Keratinocyte (primary cell): Measurements from ENCODE around the gene UBA6. TPM values are rescaled to one million over a fixed set of nuclear protein-coding genes. Genes with fewer than 3 reads are reported as not detected.

Source experiments
- DNase-seq: peaks from one replicate; pipeline ENCODE4 v3.0.0-alpha.2; 2011; ENCODE audit warnings: low read depth, missing footprints, low spot score
- FAIRE-seq: peaks from 2 replicates; lab custom pipeline; 2011; peaks lifted over from hg19 to GRCh38; lab: Jason Lieb, UNC
- H2AFZ ChIP-seq: 2 replicates; pipeline ENCODE4 v1.6.0; 2012; ENCODE audit warnings: low read length, control low read depth, inconsistent platforms; ENCODE audit not compliant: control insufficient read depth
- H3K27ac ChIP-seq: 2 replicates; pipeline ENCODE4 v1.5.1; 2011; ENCODE audit warnings: low read length; ENCODE audit not compliant: control insufficient read depth, insufficient read depth
- H3K27me3 ChIP-seq: 3 replicates; pipeline ENCODE4 v1.6.0; 2011; ENCODE audit warnings: low read length; ENCODE audit not compliant: control insufficient read depth, insufficient read depth; ENCODE audit errors: extremely low read depth
- H3K36me3 ChIP-seq, 2 experiments: 2 replicates in 1 of 2; 3 replicates in 1 of 2; pipeline ENCODE4 v1.5.1; 2011; ENCODE audit warnings: low read length in 2 of 2, mild to moderate bottlenecking in 1 of 2; ENCODE audit not compliant: control insufficient read depth in 2 of 2, insufficient read depth in 2 of 2; ENCODE audit errors: extremely low read depth in 1 of 2
- H3K4me1 ChIP-seq: 3 replicates; pipeline ENCODE4 v1.5.1; 2011; ENCODE audit warnings: low read length; ENCODE audit not compliant: control insufficient read depth, insufficient read depth; ENCODE audit errors: extremely low read depth
- H3K4me2 ChIP-seq: 3 replicates; pipeline ENCODE4 v1.6.0; 2011; ENCODE audit warnings: low read depth, low read length; ENCODE audit not compliant: control insufficient read depth, insufficient read depth; ENCODE audit errors: extremely low read depth
- H3K4me3 ChIP-seq, 3 experiments: fragments of 200-600 bp in 1 of 3; sonication (generic) in 1 of 3; 2 replicates in 2 of 3; 3 replicates in 1 of 3; pipeline ENCODE4 v1.5.1; 2011 to 2016; ENCODE audit warnings: low read length in 3 of 3, mild to moderate bottlenecking in 3 of 3, control low read depth in 2 of 3, inconsistent platforms in 1 of 3, low read depth in 1 of 3, mixed read lengths in 1 of 3, mixed run types in 1 of 3, moderate library complexity in 1 of 3; ENCODE audit not compliant: control insufficient read depth in 2 of 3, insufficient read depth in 2 of 3; ENCODE audit errors: extremely low read depth in 1 of 3
- H3K79me2 ChIP-seq: 2 replicates; pipeline ENCODE4 v1.6.0; 2012; ENCODE audit warnings: low read length; ENCODE audit not compliant: control insufficient read depth, insufficient read depth
- H3K9ac ChIP-seq: 3 replicates; pipeline ENCODE4 v1.6.0; 2011; ENCODE audit warnings: low read length; ENCODE audit not compliant: control insufficient read depth, insufficient read depth; ENCODE audit errors: extremely low read depth
- H3K9me1 ChIP-seq: 3 replicates; pipeline ENCODE4 v1.6.0; 2011; ENCODE audit warnings: low read length; ENCODE audit not compliant: control insufficient read depth, insufficient read depth; ENCODE audit errors: extremely low read depth
- H3K9me3 ChIP-seq: 2 replicates; pipeline ENCODE4 v1.5.1; 2012; ENCODE audit warnings: low read depth, low read length; ENCODE audit not compliant: control insufficient read depth
- H4K20me1 ChIP-seq: 3 replicates; pipeline ENCODE4 v1.6.0; 2011; ENCODE audit warnings: low read length; ENCODE audit not compliant: control insufficient read depth, insufficient read depth; ENCODE audit errors: extremely low read depth
- EZH2 ChIP-seq: IDR thresholded peaks from one replicate; pipeline ENCODE4 v1.6.1; 2012; ENCODE audit warnings: inconsistent platforms, mild to moderate bottlenecking, low read length, moderate library complexity
- dilution Hi-C: fragments of 300-500 bp; cut with MboI; formaldehyde crosslinking; loops from one replicate; pipeline ENCODE4 v1.7.0; 2020; ENCODE audit warnings: low sequenced_read_pairs; ENCODE audit not compliant: extremely low pct_ligation_motif_present
- polyA plus RNA-seq, 5 experiments: library from polyadenylated mRNA; depleted of rRNA in 3 of 5; stranded (reverse) in 3 of 5; stranded (forward) in 1 of 5; unstranded in 1 of 5; fragments of >200 nt; gene quantifications; 1 replicate in 1 of 5; 2 replicates in 3 of 5; 3 replicates in 1 of 5; pipeline versions ENCODE4 v1.2.1 to v1.2.3, GENCODE V29; 2011 to 2012; ENCODE audit warnings: missing spikeins in 2 of 5, low read depth in 1 of 5, low replicate concordance in 1 of 5
- TF ChIP-seq, protein P1 (sequence below), 3 experiments: IDR thresholded peaks in 1 of 3; conservative IDR thresholded peaks in 1 of 3; optimal IDR thresholded peaks in 1 of 3; 2 replicates in 2 of 3; 3 replicates in 1 of 3; pipeline versions ENCODE3 to v1.5.1; 2011; ENCODE audit warnings: low read length in 3 of 3, mild to moderate bottlenecking in 3 of 3, moderate library complexity in 2 of 3, control low read depth in 1 of 3, inconsistent platforms in 1 of 3; ENCODE audit not compliant: insufficient read depth in 2 of 3; ENCODE audit errors: extremely low read depth in 1 of 3

The UBA6 gene
- polyA plus RNA-seq, 1 donor (not counting 4 experiments of a cell fraction or from before 2014, with no cell fraction given): 221 TPM

DNA sequence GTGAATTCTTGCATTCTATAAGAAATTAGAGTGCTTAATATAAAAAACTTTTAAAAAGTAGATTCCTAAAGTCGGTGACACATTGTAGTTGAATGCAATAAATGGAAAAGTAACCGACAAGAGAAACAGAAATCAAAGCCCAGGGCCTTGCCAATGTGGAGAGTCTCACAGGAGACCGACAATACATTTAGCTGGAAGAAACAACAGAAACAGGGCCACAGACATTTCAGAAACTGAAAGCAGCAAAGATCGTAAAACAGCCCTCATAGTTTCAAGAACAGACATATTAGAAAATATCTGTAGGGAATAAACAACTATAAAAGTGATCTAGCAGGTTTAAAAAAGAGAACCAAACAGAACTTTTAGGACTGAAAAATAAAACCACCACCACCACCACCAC lies 92.9 kb downstream of the UBA6 start:
- H3K9ac ChIP-seq: no peak overlapping the region
- H4K20me1 ChIP-seq: no peaks in the 10 kb centered on the region
- H3K27ac ChIP-seq: no peak overlapping the region
- FAIRE-seq (no peak), DNase-seq (no peak)
- H3K9me3 ChIP-seq: no peaks in the 10 kb centered on the region
- H3K9me1 ChIP-seq: no peaks in the 10 kb centered on the region
- H3K4me3 ChIP-seq: no peak overlapping the region
- peaks cover 5% of the 10 kb centered on the region for H3K4me1 ChIP-seq
- no peaks in the 10 kb centered on the region for H3K36me3 ChIP-seq
- dilution Hi-C loops: no loop called here
- no peaks in the 10 kb centered on the region for H3K27me3 ChIP-seq
- TF ChIP-seq, protein P1, sequence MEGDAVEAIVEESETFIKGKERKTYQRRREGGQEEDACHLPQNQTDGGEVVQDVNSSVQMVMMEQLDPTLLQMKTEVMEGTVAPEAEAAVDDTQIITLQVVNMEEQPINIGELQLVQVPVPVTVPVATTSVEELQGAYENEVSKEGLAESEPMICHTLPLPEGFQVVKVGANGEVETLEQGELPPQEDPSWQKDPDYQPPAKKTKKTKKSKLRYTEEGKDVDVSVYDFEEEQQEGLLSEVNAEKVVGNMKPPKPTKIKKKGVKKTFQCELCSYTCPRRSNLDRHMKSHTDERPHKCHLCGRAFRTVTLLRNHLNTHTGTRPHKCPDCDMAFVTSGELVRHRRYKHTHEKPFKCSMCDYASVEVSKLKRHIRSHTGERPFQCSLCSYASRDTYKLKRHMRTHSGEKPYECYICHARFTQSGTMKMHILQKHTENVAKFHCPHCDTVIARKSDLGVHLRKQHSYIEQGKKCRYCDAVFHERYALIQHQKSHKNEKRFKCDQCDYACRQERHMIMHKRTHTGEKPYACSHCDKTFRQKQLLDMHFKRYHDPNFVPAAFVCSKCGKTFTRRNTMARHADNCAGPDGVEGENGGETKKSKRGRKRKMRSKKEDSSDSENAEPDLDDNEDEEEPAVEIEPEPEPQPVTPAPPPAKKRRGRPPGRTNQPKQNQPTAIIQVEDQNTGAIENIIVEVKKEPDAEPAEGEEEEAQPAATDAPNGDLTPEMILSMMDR (optimal IDR thresholded peaks at IDR 0.05 in 1 of 3, IDR thresholded peaks at IDR 0.05 in 1 of 3, conservative IDR thresholded peaks at IDR 0.05 in 1 of 3; ENCODE audit: extremely low read depth in 1 of 3, insufficient read depth in 2 of 3, low read length in 3 of 3): no peak
- no peak for TF ChIP-seq EZH2
- no peaks in the 10 kb centered on the region for H3K79me2 ChIP-seq
- no peak overlapping the region for H2AFZ ChIP-seq
- no peak overlapping the region for H3K4me2 ChIP-seq

DNA sequence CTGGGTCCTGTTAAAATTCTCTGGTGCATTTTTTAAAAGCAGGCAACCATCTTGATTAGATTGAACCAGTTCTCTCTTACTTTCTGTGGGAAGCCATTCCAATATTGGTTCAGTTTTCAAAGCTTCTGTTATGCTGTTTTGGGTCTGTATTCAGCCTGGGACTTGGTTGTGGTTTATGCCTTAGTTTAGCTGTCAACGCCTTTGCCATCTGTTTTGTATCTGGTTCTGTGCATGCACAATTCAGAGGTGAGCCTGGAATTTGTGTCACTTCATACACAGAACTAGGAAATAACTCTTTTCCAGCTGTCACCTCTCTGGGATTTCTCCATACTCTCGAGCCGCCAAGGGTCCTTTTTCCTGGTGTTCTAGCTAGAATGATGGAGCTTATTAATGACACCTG lies 96.2 kb downstream of the UBA6 start:
- H3K4me2 ChIP-seq: no peak overlapping the region
- H4K20me1 ChIP-seq: no peaks in the 10 kb centered on the region
- dilution Hi-C loops: no loop called here
- peaks cover 5% of the 10 kb centered on the region for H3K4me1 ChIP-seq
- no peaks in the 10 kb centered on the region for H3K9me3 ChIP-seq
- no peaks in the 10 kb centered on the region for H3K27me3 ChIP-seq
- TF ChIP-seq, protein P1 (optimal IDR thresholded peaks at IDR 0.05 in 1 of 3, IDR thresholded peaks at IDR 0.05 in 1 of 3, conservative IDR thresholded peaks at IDR 0.05 in 1 of 3; ENCODE audit: extremely low read depth in 1 of 3, insufficient read depth in 2 of 3, low read length in 3 of 3): no peak
- TF ChIP-seq EZH2: no peak
- H3K36me3 ChIP-seq: no peaks in the 10 kb centered on the region
- no peak overlapping the region for H3K9ac ChIP-seq
- no peaks in the 10 kb centered on the region for H3K9me1 ChIP-seq
- FAIRE-seq: no peak
- H3K79me2 ChIP-seq: no peaks in the 10 kb centered on the region
- no peak overlapping the region for H3K4me3 ChIP-seq
- H3K27ac ChIP-seq: no peak overlapping the region
- H2AFZ ChIP-seq: no peak overlapping the region
- DNase-seq: no peak
